ENCODE data around the gene WFDC1. TPM values are rescaled to one million over a fixed set of nuclear protein-coding genes. Genes with fewer than 3 reads are reported as not detected.

Gene WFDC1
- polyA plus RNA-seq, 1 experiment: 19.9 TPM

DNA sequence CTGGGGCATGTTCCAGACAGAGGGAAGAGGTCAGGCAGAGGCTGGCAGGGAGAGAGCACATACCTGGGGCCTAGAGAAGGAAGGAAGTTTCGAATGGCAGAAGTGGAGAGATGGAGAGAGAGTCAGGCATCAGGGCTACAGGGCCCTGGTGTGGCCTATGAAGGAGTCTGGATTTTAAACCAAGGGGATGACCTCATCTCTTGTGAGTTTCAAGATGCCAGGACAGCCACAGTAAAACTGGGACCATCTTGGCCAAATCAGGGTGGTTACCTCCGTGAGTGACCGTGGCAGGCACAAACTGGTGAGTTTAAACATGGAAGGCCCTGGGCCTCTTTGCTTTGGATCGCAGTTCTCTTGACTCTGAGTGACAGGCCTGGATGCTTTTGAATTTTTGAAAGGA lies 66.1 kb downstream of the WFDC1 start:
- TF ChIP-seq CTCF (IDR thresholded peaks at IDR 0.05; ENCODE audit: low read depth, low read length): no peak
- no peak overlapping the region for H3K4me3 ChIP-seq (ENCODE audit: low read depth, low read length)
- ChIA-PET CTCF (no interaction called here), POLR2A (interaction anchor here (0.6 kb wide), 1 partner anchor 10 kb away, joined by 5 read pairs; no protein-coding TSS in a partner anchor)
- DNase-seq (ENCODE audit: low read depth, low spot score): no peak
- H3K27me3 ChIP-seq (ENCODE audit: control insufficient read depth, insufficient read depth, low read length): peaks cover 37% of the 10 kb centered on the region
- H3K27ac ChIP-seq (ENCODE audit: low read depth, low read length): no peak overlapping the region
- no peaks in the 10 kb centered on the region for H3K9me3 ChIP-seq (ENCODE audit: control insufficient read depth, insufficient read depth, low read length)

GRCh38 chr16:84361546-84361945 lies 66.9 kb downstream of the WFDC1 start:
- Histone ChIP-seq H3K4me3 (ENCODE audit: low read depth, low read length) (no peak overlapping the region), H3K27ac (ENCODE audit: low read depth, low read length) (no peak overlapping the region), H3K27me3 (ENCODE audit: control insufficient read depth, insufficient read depth, low read length) (peaks cover 39% of the 10 kb centered on the region), H3K9me3 (ENCODE audit: control insufficient read depth, insufficient read depth, low read length) (no peaks in the 10 kb centered on the region)
- DNase-seq (ENCODE audit: low read depth, low spot score): no peak
- ChIA-PET POLR2A (interaction anchor here (0.6 kb wide), 1 partner anchor 11 kb away, joined by 5 read pairs; no protein-coding TSS in a partner anchor), CTCF (interaction anchor here (1.4 kb wide), 1 partner anchor 174 kb away, joined by 5 read pairs; the partner anchor contains the start of gene TAF1C)
- no peak for TF ChIP-seq CTCF (IDR thresholded peaks at IDR 0.05; ENCODE audit: low read depth, low read length)

- no peak for TF ChIP-seq CTCF (IDR thresholded peaks at IDR 0.05; ENCODE audit: low read depth, low read length)
- POLR2A ChIA-PET: no interaction called here
- no peak for DNase-seq (ENCODE audit: low read depth, low spot score)
- Histone ChIP-seq H3K27ac (ENCODE audit: low read depth, low read length) (no peak overlapping the region), H3K4me3 (ENCODE audit: low read depth, low read length) (no peak overlapping the region), H3K27me3 (ENCODE audit: control insufficient read depth, insufficient read depth, low read length) (peaks cover 44% of the 10 kb centered on the region), H3K9me3 (ENCODE audit: control insufficient read depth, insufficient read depth, low read length) (no peaks in the 10 kb centered on the region)
- CTCF ChIA-PET: interaction anchor here (0.7 to 1.4 kb wide), 2 partner anchors 63 to 175 kb away, joined by 5 to 6 read pairs; partner anchors contain the start of gene TAF1C
These were observed 67.8 kb downstream of the WFDC1 start for GRCh38 chr16:84362471-84362941.

DNA sequence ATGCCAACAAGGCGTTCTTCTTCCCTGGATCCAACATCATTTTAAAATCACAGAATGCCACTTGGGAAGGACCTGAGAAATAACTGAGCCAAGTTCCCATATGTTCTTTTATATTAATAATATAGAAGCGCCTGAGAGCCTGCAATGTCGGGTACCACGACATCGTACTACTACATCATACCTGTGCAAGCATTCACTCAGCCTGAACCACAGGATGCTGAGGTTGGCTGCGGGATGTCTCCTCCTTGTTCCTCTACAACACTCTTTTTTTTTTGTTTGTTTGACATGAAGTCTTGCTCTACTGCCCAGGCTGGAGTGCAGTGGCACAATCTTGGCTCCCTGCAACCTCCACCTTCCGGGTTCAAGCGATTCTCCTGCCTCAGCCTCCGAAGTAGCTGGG lies 71.5 kb downstream of the WFDC1 start:
- no peak overlapping the region for H3K27ac ChIP-seq (ENCODE audit: low read depth, low read length)
- no peak for TF ChIP-seq CTCF (IDR thresholded peaks at IDR 0.05; ENCODE audit: low read depth, low read length)
- POLR2A ChIA-PET: no interaction called here
- no peak overlapping the region for H3K4me3 ChIP-seq (ENCODE audit: low read depth, low read length)
- H3K9me3 ChIP-seq (ENCODE audit: control insufficient read depth, insufficient read depth, low read length): no peaks in the 10 kb centered on the region; the same call in 1 of the 2 replicates
- no peak for DNase-seq (ENCODE audit: low read depth, low spot score)
- H3K27me3 ChIP-seq (ENCODE audit: control insufficient read depth, insufficient read depth, low read length): peaks cover 67% of the 10 kb centered on the region
- CTCF ChIA-PET: interaction anchor here (0.6 kb wide), 1 partner anchor 16 kb away, joined by 3 read pairs; no protein-coding TSS in a partner anchor

DNA sequence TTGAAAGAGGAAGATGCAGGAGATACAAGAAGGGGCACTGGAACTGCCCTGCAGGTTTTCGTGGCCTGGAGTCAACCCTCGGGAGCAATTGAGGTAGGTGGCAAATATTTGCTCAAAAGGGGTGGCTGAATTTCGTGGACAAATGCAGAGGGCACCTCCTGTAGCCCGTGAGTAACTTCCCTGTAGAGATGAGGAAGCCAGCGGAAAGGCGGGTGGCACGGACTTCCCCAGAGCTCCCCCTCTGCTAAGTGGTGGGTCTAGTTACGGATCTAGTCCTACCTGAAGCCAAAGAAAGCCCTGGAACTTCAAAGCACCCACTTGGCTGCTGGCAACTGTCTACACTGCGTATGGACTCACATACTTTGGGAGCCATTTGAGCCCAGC lies 72.6 kb downstream of the WFDC1 start:
- H3K27me3 ChIP-seq (ENCODE audit: control insufficient read depth, insufficient read depth, low read length): peaks cover 73% of the 10 kb centered on the region
- POLR2A ChIA-PET: no interaction called here

More for the DNA sequence above, 72.6 kb downstream of the WFDC1 start:
- DNase-seq (ENCODE audit: low read depth, low spot score): no peak
- Histone ChIP-seq H3K27ac (ENCODE audit: low read depth, low read length) (no peak overlapping the region), H3K9me3 (ENCODE audit: control insufficient read depth, insufficient read depth, low read length) (no peaks in the 10 kb centered on the region; the same call in 1 of the 2 replicates), H3K4me3 (ENCODE audit: low read depth, low read length) (no peak overlapping the region)
- CTCF ChIA-PET: no interaction called here
- no peak for TF ChIP-seq CTCF (IDR thresholded peaks at IDR 0.05; ENCODE audit: low read depth, low read length)

Data from AG04450 (cell line).